Heart left ventricle (tissue), 16 donors: ENCODE results near the gene LAGE3. TPM values are rescaled to one million over a fixed set of nuclear protein-coding genes. Genes with fewer than 3 reads are reported as not detected.

Source experiments
- ATAC-seq, 4 donors: fragments of 200-7000 bp; cut with Tn5 transposase; one replicate each; pipeline ENCODE4 v1.9.1; 2020 to 2022; ENCODE audit warnings: moderate library complexity in 4 of 4, mild to moderate bottlenecking in 3 of 4, moderate number of reproducible peaks in 1 of 4
- DNase-seq, 5 donors: peaks; one replicate each; pipeline ENCODE4 v3.0.0-alpha.2; 2020
- H3K27ac ChIP-seq, 12 donors: fragments of 200-600 bp; sonication (generic) in 4 of 12; one replicate each; pipeline versions ENCODE4 v1.5.0 to v1.8.0; 2016 to 2022; ENCODE audit warnings: mild to moderate bottlenecking in 2 of 12
- H3K27me3 ChIP-seq, 9 donors: fragments of 200-600 bp; sonication (generic) in 2 of 9; one replicate each; pipeline versions ENCODE4 v1.5.1 to v1.8.0; 2016 to 2022; ENCODE audit warnings: mild to moderate bottlenecking in 3 of 9
- H3K36me3 ChIP-seq, 9 donors: fragments of 200-600 bp; sonication (generic) in 2 of 9; one replicate each; pipeline versions ENCODE4 v1.5.0 to v1.8.0; 2018 to 2022; ENCODE audit warnings: mild to moderate bottlenecking in 2 of 9
- H3K4me1 ChIP-seq, 12 donors: fragments of 200-600 bp; sonication (generic) in 4 of 12; one replicate each; pipeline versions ENCODE4 v1.5.0 to v1.8.0; 2016 to 2022; ENCODE audit warnings: mild to moderate bottlenecking in 3 of 12
- H3K4me3 ChIP-seq, 12 donors: fragments of 200-600 bp; sonication (generic) in 4 of 12; one replicate each; pipeline versions ENCODE4 v1.5.0 to v1.8.0; 2017 to 2022; ENCODE audit warnings: mild to moderate bottlenecking in 9 of 12, moderate library complexity in 4 of 12
- H3K9me3 ChIP-seq, 12 donors: fragments of 200-600 bp; sonication (generic) in 4 of 12; one replicate each; pipeline versions ENCODE4 v1.5.0 to v1.8.0; 2016 to 2022; ENCODE audit warnings: mild to moderate bottlenecking in 1 of 12
- POLR2A ChIP-seq, 2 donors: fragments of 450-650 bp; IDR thresholded peaks; one replicate each; pipeline ENCODE4 v1.6.1; 2017; ENCODE audit warnings: antibody characterized with exemption in 2 of 2, mild to moderate bottlenecking in 2 of 2, moderate library complexity in 2 of 2
- WGBS, 4 donors: extraction: QIAGEN DNeasy Blood & Tissue Kit in 2 of 4; methylation state at CpG; one replicate each; pipeline versions ENCODE4 v1.1.5 to v1.1.7; 2013 to 2018; 5-methylcytosine and 5-hydroxymethylcytosine counted together
- intact Hi-C, 10 donors: fragments of 100-400 bp; cut with DNase I; formaldehyde crosslinking; loops; one replicate each; pipeline versions ENCODE4 v1.11.1 to v1.14.2; 2022
- polyA plus RNA-seq, 2 donors: library from polyadenylated mRNA; stranded (reverse); fragments of 200-250 nt; gene quantifications; one replicate each; pipeline ENCODE4 v1.2.3, GENCODE V29; 2013
- total RNA-seq, 9 donors: library from RNA; depleted of rRNA in 2 of 9; stranded (reverse); fragments of >200 nt in 2 of 9; fragmentation: NEBNext Ultra II Directional in 3 of 9; extraction: Animal tissue kit (Norgen Biotek cat#: 25700) in 3 of 9; gene quantifications; one replicate each; pipeline versions ENCODE4 v1.1.0 to v1.2.4, GENCODE V29; 2016 to 2023
- TF ChIP-seq, protein P1 (sequence below), 12 donors: fragments of 200-600 bp; sonication (generic) in 4 of 12; IDR thresholded peaks; one replicate each; pipeline versions ENCODE4 v1.5.0 to v1.8.0; 2018 to 2022; ENCODE audit warnings: antibody characterized with exemption in 12 of 12, mild to moderate bottlenecking in 5 of 12
- donor health status: ischemic (EF 13 %, LVEDD 7.1; RV severe dilation, severe dysfunction).
- donor health status: healthy with polysubstance abuse.
- donor health status: DM: no; HTN: yes; CAD: no.
- donor health status: DM: no; HTN: no; CAD: no.
- donor health status: ischemic (EF 25% LVEDD 6.9; RV normal size, moderate dysfunction).
- donor health status: ischemic (EF 25% LVEDD 5.7; RV mildly dilated, moderate dysfunction).
- donor health status: healthy.
- donor health status: DM: yes; HTN: yes; CAD: no.
- donor health status: ischemic (EF 35%, LVEDD 5.7; RV mildly dilated, moderate dysfunction).
- donor health status: nonischemic (EF 11% LVEDD 7.7; RV severe dilation, severe dysfunction).
- donor health status: DM: yes; HTN: yes; CAD: no.
- donor health status: PGD.
- donor health status: ischemic (EF 29% LVEDD 5.4; RV normal size, mild dysfunction).
- donor health status: nonischemic (EF 23%, LVEDD 6.1; RV moderate dilation, normal function).

Gene LAGE3
- total and polyA plus RNA-seq, 11 donors, result 15.1 to 26.8 (median 18.9) TPM

DNA sequence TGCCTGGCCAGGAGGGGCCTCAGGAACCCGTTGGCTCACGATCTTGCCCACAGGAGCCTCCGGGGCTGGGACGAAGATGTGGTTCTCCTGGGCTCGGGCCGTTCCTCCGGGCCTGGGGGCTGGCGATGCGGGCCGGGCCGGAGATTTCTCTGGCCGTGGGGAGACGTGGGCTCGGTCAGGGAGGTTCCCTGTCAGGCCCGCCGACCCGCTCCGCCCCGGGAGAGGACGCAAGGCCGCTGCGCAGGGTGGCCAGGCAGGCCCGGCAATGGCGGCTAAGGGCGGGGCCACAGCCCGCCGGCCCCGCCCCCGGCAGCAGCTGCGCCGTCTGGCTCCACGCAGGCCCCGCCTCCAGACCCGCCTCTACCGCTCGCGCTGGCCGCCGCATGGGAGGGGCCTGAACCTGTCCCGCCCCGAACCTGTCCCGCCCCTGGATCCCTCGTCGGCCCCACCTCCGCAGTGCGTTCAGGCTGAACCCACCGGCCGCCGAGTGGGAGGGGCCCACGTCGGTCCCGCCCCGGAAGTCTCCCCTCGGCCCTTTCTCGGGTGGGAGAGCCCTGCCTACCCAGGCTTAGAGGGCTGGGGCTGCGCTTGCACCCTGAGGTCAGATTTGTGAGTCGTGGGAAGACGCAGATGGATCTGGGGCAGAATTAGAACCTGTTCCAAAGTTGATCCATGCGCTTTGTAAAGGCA lies 37.0 kb upstream of the LAGE3 start, which contains the start of gene FAM3A:
TSS of gene FAM3A (minus strand) at position 267 of the 690 bp plus-strand sequence. CDS start 460 bp downstream, outside the sequence.
- Histone ChIP-seq H3K4me1 (peaks cover 0 to 28% (median 10%) of the 10 kb centered on the region in 12 donors), H3K27ac (peak within 1 kb of the TSS; percentile 89 to 98 (median 93)), H3K4me3 (peak within 1 kb of the TSS; percentile 59 to 97 (median 76)), H3K36me3 (peaks cover 0 to 1% (median 0%) of the 10 kb centered on the region in 9 donors), H3K27me3 (peaks cover 0 to 5% (median 0%) of the 10 kb centered on the region in 9 donors), H3K9me3 (no peaks in the 10 kb centered on the region)
- ATAC-seq, result peak; percentile 94 to 97 (median 97)
- DNase-seq, result peak; percentile 94 to 97 (median 95)
- intact Hi-C loops, result loop anchor here in 2 of 10 donors (1.0 to 5.0 kb wide), 5 partner anchors 25 to 119 kb away; partner anchors contain the start of genes SLC10A3 (in 2 of the 2), GDI1 (in 1 of the 2), LAGE3 (in 1 of the 2) and RPL10 (in 1 of the 2)
- TF ChIP-seq POLR2A (IDR thresholded peaks at IDR 0.05), result peak; percentile 82 to 94
- TF ChIP-seq, protein P1, sequence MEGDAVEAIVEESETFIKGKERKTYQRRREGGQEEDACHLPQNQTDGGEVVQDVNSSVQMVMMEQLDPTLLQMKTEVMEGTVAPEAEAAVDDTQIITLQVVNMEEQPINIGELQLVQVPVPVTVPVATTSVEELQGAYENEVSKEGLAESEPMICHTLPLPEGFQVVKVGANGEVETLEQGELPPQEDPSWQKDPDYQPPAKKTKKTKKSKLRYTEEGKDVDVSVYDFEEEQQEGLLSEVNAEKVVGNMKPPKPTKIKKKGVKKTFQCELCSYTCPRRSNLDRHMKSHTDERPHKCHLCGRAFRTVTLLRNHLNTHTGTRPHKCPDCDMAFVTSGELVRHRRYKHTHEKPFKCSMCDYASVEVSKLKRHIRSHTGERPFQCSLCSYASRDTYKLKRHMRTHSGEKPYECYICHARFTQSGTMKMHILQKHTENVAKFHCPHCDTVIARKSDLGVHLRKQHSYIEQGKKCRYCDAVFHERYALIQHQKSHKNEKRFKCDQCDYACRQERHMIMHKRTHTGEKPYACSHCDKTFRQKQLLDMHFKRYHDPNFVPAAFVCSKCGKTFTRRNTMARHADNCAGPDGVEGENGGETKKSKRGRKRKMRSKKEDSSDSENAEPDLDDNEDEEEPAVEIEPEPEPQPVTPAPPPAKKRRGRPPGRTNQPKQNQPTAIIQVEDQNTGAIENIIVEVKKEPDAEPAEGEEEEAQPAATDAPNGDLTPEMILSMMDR (IDR thresholded peaks at IDR 0.05), result no peak
- 0 to 51% (median 17%) methylated on average over 18 to 59 of the region's 59 CpGs for WGBS, 4 donors

GRCh38 chrX:154515090-154515965 lies 36.2 kb upstream of the LAGE3 start:
- DNase-seq (peak; percentile 27 to 61 (median 48)), ATAC-seq (peak in 2 of 4 donors; percentile 1 to 8)
- peaks cover 0 to 5% (median 0%) of the 10 kb centered on the region in 9 donors for H3K27me3 ChIP-seq
- WGBS, 4 donors, result 16 to 60% (median 32%) methylated on average over 23 to 34 of the region's 34 CpGs
- H3K36me3 ChIP-seq, result peaks cover 0 to 8% (median 0%) of the 10 kb centered on the region in 9 donors
- H3K27ac ChIP-seq, result peak overlapping the region; percentile 87 to 98 (median 93)
- intact Hi-C loops, result loop anchor here in 2 of 10 donors (5.0 kb wide), 3 partner anchors 38 to 118 kb away; partner anchors contain the start of genes GDI1 (in 1 of the 2), LAGE3 (in 1 of the 2) and RPL10 (in 1 of the 2)
- peak overlapping the region; percentile 59 to 97 (median 76) for H3K4me3 ChIP-seq
- no peaks in the 10 kb centered on the region for H3K9me3 ChIP-seq
- H3K4me1 ChIP-seq, result peaks cover 0 to 28% (median 10%) of the 10 kb centered on the region in 12 donors
- no peak for TF ChIP-seq POLR2A (IDR thresholded peaks at IDR 0.05)

GRCh38 chrX:154513716-154514115 lies 34.6 kb upstream of the LAGE3 start:
- Histone ChIP-seq H3K4me1 (peaks cover 0 to 28% (median 10%) of the 10 kb centered on the region in 12 donors), H3K9me3 (peaks cover 0 to 10% (median 0%) of the 10 kb centered on the region in 12 donors), H3K27ac (no peak overlapping the region), H3K4me3 (no peak overlapping the region), H3K27me3 (peaks cover 0 to 8% (median 0%) of the 10 kb centered on the region in 9 donors), H3K36me3 (peaks cover 0 to 8% (median 0%) of the 10 kb centered on the region in 9 donors)
- ATAC-seq (no peak), DNase-seq (no peak)
- intact Hi-C loops, result no loop called here
- 76 to 95% (median 87%) methylated on average over 2 of the region's 2 CpGs for WGBS, 4 donors
- TF ChIP-seq, protein P1 (IDR thresholded peaks at IDR 0.05), result no peak
- no peak for TF ChIP-seq POLR2A (IDR thresholded peaks at IDR 0.05)

- 89 to 95% (median 92%) methylated on average over 16 of the region's 16 CpGs for WGBS, 4 donors
- Histone ChIP-seq H3K36me3 (peaks cover 0 to 12% (median under 1%) of the 10 kb centered on the region in 9 donors), H3K9me3 (peaks cover 0 to 10% (median 0%) of the 10 kb centered on the region in 12 donors), H3K4me3 (no peak overlapping the region), H3K4me1 (peaks cover 0 to 25% (median 10%) of the 10 kb centered on the region in 12 donors), H3K27ac (no peak overlapping the region), H3K27me3 (peaks cover 0 to 8% (median 0%) of the 10 kb centered on the region in 9 donors)
- DNase-seq, result no peak
- TF ChIP-seq POLR2A (IDR thresholded peaks at IDR 0.05), result no peak
- ATAC-seq, result no peak
- intact Hi-C loops, result no loop called here
Measured at GRCh38 chrX:154512879-154513553, 33.9 kb upstream of the LAGE3 start.
